Measurements from ENCODE around the gene MAGI2. TPM values are rescaled to one million over a fixed set of nuclear protein-coding genes. Genes with fewer than 3 reads are reported as not detected.

The MAGI2 gene
- total RNA-seq, 2 experiments from 2014 or later: 0.03 to 0.17 TPM

DNA sequence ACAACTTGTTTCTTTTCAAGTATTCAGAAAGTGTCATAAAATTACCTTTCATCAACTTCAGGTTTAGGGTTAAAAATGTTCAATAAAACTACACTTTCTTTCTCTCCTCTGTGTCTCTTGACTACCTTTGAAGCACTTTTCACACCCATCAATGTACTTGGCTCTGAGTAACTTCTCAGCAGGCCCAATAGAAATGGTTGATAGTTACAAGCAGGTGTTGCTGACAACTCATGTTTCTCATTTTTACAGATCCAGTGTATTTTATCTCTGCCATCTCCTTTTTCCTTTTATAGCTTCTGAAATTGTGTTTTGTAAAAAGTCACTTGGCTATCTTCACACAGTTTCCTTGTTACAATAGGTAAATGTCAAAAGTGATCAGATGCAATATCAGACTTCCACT lies 1306.9 kb downstream of the MAGI2 start:
- no TSS peak for BruUV-seq (replicated peaks)
- no peak for TF ChIP-seq EZH2phosphoT487 (IDR thresholded peaks at IDR 0.05; ENCODE audit: borderline replicate concordance, low read depth, low read length)
- TF ChIP-seq, protein P1, sequence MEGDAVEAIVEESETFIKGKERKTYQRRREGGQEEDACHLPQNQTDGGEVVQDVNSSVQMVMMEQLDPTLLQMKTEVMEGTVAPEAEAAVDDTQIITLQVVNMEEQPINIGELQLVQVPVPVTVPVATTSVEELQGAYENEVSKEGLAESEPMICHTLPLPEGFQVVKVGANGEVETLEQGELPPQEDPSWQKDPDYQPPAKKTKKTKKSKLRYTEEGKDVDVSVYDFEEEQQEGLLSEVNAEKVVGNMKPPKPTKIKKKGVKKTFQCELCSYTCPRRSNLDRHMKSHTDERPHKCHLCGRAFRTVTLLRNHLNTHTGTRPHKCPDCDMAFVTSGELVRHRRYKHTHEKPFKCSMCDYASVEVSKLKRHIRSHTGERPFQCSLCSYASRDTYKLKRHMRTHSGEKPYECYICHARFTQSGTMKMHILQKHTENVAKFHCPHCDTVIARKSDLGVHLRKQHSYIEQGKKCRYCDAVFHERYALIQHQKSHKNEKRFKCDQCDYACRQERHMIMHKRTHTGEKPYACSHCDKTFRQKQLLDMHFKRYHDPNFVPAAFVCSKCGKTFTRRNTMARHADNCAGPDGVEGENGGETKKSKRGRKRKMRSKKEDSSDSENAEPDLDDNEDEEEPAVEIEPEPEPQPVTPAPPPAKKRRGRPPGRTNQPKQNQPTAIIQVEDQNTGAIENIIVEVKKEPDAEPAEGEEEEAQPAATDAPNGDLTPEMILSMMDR (conservative IDR thresholded peaks at IDR 0.05; ENCODE audit: low read length): no peak
- POLR2A ChIA-PET: no interaction called here
- Histone ChIP-seq H3K4me1 (ENCODE audit: insufficient read depth, low read length, poor library complexity, severe bottlenecking) (no peaks in the 10 kb centered on the region), H3K9me2 (ENCODE audit: insufficient read depth, low read length) (no peaks in the 10 kb centered on the region), H4K20me1 (ENCODE audit: insufficient read depth, low read length) (no peaks in the 10 kb centered on the region), H3K36me3 (ENCODE audit: insufficient read depth, low read length) (no peaks in the 10 kb centered on the region), H3K9me3 (ENCODE audit: low read length) (no peaks in the 10 kb centered on the region), H3K4me2 (ENCODE audit: low read length) (no peak overlapping the region), H3K4me3 (ENCODE audit: low read depth, low read length, poor library complexity, severe bottlenecking) (no peak overlapping the region), H2AFZ (ENCODE audit: low read length) (no peak overlapping the region), H3K79me2 (ENCODE audit: insufficient read depth, low read depth, low read length) (no peaks in the 10 kb centered on the region), H3K27ac (ENCODE audit: low read depth, low read length, poor library complexity, severe bottlenecking) (no peak overlapping the region)
- intact Hi-C loops (cut with micrococcal nuclease; ENCODE audit: unreplicated experiment): no loop called here
- no peak for DNase-seq (ENCODE audit: low spot score)
- CTCF ChIA-PET (ENCODE audit: unreplicated experiment): no interaction called here

DNA sequence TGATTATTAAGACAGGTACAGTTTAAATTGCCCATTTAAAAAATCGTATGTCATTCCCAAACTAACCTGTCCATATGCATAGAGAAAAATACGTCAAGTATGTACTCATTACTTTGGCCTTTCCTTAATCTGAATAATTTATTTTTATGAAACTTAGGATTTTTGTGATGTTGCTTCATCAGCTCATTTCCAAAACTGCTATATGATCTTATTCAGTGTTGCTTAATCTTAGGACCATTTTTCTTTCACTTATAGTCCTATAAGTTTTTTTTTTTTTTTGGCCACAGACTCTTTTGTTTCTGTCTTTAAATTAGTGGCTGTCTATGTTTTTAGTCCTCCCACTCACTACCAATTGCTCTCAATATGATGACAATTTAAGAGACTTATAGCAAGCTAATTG lies 1309.8 kb downstream of the MAGI2 start:
- Histone ChIP-seq H3K9me2 (ENCODE audit: insufficient read depth, low read length) (no peaks in the 10 kb centered on the region), H4K20me1 (ENCODE audit: insufficient read depth, low read length) (no peaks in the 10 kb centered on the region), H3K4me2 (ENCODE audit: low read length) (no peak overlapping the region), H3K4me3 (ENCODE audit: low read depth, low read length, poor library complexity, severe bottlenecking) (no peak overlapping the region), H3K36me3 (ENCODE audit: insufficient read depth, low read length) (no peaks in the 10 kb centered on the region), H3K79me2 (ENCODE audit: insufficient read depth, low read depth, low read length) (no peaks in the 10 kb centered on the region), H3K9me3 (ENCODE audit: low read length) (no peaks in the 10 kb centered on the region), H3K27ac (ENCODE audit: low read depth, low read length, poor library complexity, severe bottlenecking) (no peak overlapping the region), H3K4me1 (ENCODE audit: insufficient read depth, low read length, poor library complexity, severe bottlenecking) (no peaks in the 10 kb centered on the region), H2AFZ (ENCODE audit: low read length) (no peak overlapping the region)
- intact Hi-C loops (cut with micrococcal nuclease; ENCODE audit: unreplicated experiment): no loop called here
- ChIA-PET CTCF (ENCODE audit: unreplicated experiment) (no interaction called here), POLR2A (interaction anchor here (0.6 to 0.9 kb wide), 6 partner anchors 12 to 240 kb away, joined by 3 read pairs; no protein-coding TSS in a partner anchor)
- no TSS peak for BruUV-seq (replicated peaks)
- DNase-seq (ENCODE audit: low spot score): no peak
- TF ChIP-seq EZH2phosphoT487 (IDR thresholded peaks at IDR 0.05; ENCODE audit: borderline replicate concordance, low read depth, low read length): no peak
- TF ChIP-seq, protein P1 (conservative IDR thresholded peaks at IDR 0.05; ENCODE audit: low read length): no peak

DNA sequence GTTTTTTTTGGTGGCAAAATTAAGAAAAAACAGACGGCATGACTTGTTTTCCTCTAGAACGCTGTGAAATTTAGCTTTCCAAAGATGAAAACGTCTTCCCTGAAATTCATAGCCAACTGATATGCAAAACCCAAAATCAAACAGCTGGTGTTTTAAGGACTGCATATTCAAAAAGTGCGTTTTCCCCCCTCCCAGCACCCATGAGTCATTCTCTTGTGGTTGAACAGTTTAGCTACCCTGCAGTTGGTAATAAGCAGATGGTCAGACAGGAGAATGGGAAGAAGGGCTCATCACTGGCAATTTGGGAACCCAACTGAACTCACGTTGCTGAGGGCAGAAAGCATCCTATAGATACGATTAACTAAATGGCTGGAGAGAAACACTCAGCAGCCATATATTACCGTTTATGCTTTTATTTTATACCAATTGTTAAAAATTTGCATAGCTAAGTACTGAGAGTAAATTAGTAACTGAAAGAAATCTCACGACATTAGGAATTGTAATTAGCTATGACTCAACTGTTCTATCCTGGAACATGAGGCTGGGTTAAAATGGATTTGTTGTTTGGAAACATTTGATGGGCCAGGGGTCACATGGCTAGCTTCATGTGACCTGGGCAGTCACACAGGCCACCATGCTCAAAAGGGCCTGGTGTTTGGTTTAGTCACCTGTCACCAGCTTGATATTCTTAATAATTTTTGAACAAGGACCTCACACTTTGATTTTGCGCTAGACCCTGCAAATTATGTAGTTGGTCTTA lies 1311.8 kb downstream of the MAGI2 start:
- no peaks in the 10 kb centered on the region for H3K9me2 ChIP-seq (ENCODE audit: insufficient read depth, low read length)
- ChIA-PET POLR2A (interaction anchor here (0.5 to 1.0 kb wide), 3 partner anchors 22 to 1990 kb away, joined by 3 to 4 read pairs (median 3); no protein-coding TSS in a partner anchor), CTCF (ENCODE audit: unreplicated experiment) (no interaction called here)
- H3K4me2 ChIP-seq (ENCODE audit: low read length): no peak overlapping the region
- DNase-seq (ENCODE audit: low spot score): no peak
- no peak overlapping the region for H2AFZ ChIP-seq (ENCODE audit: low read length)
- no peaks in the 10 kb centered on the region for H3K79me2 ChIP-seq (ENCODE audit: insufficient read depth, low read depth, low read length)
- no peak for TF ChIP-seq EZH2phosphoT487 (IDR thresholded peaks at IDR 0.05; ENCODE audit: borderline replicate concordance, low read depth, low read length)
- TF ChIP-seq, protein P1 (conservative IDR thresholded peaks at IDR 0.05; ENCODE audit: low read length): no peak
- no peaks in the 10 kb centered on the region for H4K20me1 ChIP-seq (ENCODE audit: insufficient read depth, low read length)
- intact Hi-C loops (cut with micrococcal nuclease; ENCODE audit: unreplicated experiment): no loop called here
- no peaks in the 10 kb centered on the region for H3K36me3 ChIP-seq (ENCODE audit: insufficient read depth, low read length)
- no peak overlapping the region for H3K4me3 ChIP-seq (ENCODE audit: low read depth, low read length, poor library complexity, severe bottlenecking)
- no TSS peak for BruUV-seq (replicated peaks)
- no peaks in the 10 kb centered on the region for H3K9me3 ChIP-seq (ENCODE audit: low read length)
- no peaks in the 10 kb centered on the region for H3K4me1 ChIP-seq (ENCODE audit: insufficient read depth, low read length, poor library complexity, severe bottlenecking)
- no peak overlapping the region for H3K27ac ChIP-seq (ENCODE audit: low read depth, low read length, poor library complexity, severe bottlenecking)
